ENCODE measurements around the gene POU2F1.

DNA sequence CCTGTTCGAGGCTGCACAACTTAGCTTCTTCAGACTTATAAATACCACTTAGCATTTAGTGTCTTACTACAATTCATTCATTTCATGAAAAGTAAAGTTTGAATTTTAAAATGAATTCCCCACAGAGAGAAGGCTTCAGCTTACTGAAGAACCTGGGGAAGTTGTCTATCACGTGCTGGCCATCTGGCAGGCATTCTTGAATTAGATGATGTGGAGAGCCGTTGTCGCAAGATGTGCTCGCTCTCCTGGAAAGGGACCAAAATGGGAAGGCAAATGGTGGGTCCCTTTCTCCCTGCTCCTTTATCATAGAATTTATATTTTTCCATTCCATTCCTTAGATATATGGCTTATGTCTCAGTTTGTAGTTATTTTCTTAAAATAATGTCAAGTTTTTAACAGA, 207.2 kb downstream of the POU2F1 start:
- TF ChIP-seq EZH2 (IDR thresholded peaks at IDR 0.05; ENCODE audit: low read depth) (no peak), CTCF (conservative IDR thresholded peaks at IDR 0.05) (no peak)
